IMR-90 (cell line): ENCODE data around the gene PDE6H.

Experiments
- FOS ChIP-seq: fragments of 150-350 bp; IDR thresholded peaks from 2 replicates; pipeline ENCODE4 v1.6.1; 2016; ENCODE audit warnings: low read depth, low read length
- MXI1 ChIP-seq: IDR thresholded peaks from 2 replicates; pipeline ENCODE4 v1.6.1; 2012; ENCODE audit warnings: low read depth, mild to moderate bottlenecking, low read length, moderate library complexity, borderline replicate concordance
- POLR2A ChIP-seq: IDR thresholded peaks from 2 replicates; pipeline ENCODE4 v1.6.1; 2012; ENCODE audit warnings: mild to moderate bottlenecking, low read depth, low read length
- RAD21 ChIP-seq: IDR thresholded peaks from 2 replicates; pipeline ENCODE4 v1.6.1; 2012; ENCODE audit warnings: low read length, improper control_type of control experiment
- RFX5 ChIP-seq: IDR thresholded peaks from 2 replicates; pipeline ENCODE4 v1.8.0; 2012; ENCODE audit warnings: low read depth, mild to moderate bottlenecking, low read length, moderate library complexity
- SMC3 ChIP-seq: fragments of 150-350 bp; IDR thresholded peaks from 2 replicates; pipeline ENCODE4 v1.6.1; 2016; ENCODE audit warnings: low read depth, mild to moderate bottlenecking, antibody characterized with exemption, low read length, moderate library complexity
- TF ChIP-seq, protein P1 (sequence below): conservative IDR thresholded peaks from 2 replicates; pipeline ENCODE4 v1.5.1; 2012; ENCODE audit warnings: mild to moderate bottlenecking, low read depth, low read length, improper control_type of control experiment
- TF ChIP-seq, protein P2 (sequence below): fragments of 150-350 bp; IDR thresholded peaks from 2 replicates; pipeline ENCODE4 v1.6.1; 2017; ENCODE audit warnings: mild to moderate bottlenecking, antibody characterized with exemption, low read length, low read depth

DNA sequence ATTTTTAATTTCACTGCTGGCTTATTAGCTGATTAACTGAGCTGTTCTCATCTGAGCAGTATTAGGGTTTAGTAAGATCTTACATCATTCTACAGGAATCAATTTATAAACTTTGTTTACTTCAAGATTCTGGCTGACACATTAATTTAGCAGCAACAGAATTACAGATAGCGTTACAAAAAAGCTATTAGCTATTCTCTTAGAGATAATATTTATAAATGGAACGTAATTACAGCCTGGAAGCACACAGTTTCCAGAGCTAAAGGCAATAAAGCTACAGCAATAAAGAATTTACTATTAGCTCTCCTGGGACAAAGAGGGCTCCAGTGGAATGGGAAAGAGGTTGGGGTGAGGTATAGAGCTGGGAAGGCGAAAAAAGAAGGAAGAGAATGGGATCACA lies 34.7 kb downstream of the PDE6H start:
- TF ChIP-seq, protein P1, sequence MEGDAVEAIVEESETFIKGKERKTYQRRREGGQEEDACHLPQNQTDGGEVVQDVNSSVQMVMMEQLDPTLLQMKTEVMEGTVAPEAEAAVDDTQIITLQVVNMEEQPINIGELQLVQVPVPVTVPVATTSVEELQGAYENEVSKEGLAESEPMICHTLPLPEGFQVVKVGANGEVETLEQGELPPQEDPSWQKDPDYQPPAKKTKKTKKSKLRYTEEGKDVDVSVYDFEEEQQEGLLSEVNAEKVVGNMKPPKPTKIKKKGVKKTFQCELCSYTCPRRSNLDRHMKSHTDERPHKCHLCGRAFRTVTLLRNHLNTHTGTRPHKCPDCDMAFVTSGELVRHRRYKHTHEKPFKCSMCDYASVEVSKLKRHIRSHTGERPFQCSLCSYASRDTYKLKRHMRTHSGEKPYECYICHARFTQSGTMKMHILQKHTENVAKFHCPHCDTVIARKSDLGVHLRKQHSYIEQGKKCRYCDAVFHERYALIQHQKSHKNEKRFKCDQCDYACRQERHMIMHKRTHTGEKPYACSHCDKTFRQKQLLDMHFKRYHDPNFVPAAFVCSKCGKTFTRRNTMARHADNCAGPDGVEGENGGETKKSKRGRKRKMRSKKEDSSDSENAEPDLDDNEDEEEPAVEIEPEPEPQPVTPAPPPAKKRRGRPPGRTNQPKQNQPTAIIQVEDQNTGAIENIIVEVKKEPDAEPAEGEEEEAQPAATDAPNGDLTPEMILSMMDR: no peak
- no peak for TF ChIP-seq RAD21
- TF ChIP-seq MXI1: no peak
- no peak for TF ChIP-seq POLR2A
- no peak for TF ChIP-seq SMC3
- no peak for TF ChIP-seq RFX5
- no peak for TF ChIP-seq FOS
- TF ChIP-seq, protein P2, sequence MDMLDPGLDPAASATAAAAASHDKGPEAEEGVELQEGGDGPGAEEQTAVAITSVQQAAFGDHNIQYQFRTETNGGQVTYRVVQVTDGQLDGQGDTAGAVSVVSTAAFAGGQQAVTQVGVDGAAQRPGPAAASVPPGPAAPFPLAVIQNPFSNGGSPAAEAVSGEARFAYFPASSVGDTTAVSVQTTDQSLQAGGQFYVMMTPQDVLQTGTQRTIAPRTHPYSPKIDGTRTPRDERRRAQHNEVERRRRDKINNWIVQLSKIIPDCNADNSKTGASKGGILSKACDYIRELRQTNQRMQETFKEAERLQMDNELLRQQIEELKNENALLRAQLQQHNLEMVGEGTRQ: no peak
